CD4-positive, alpha-beta T cell treated with Interleukin-6 for 4 hours (primary cell): ENCODE results near the gene GGT7.
"Not testable (repeated sequence)": the region's sequence is repeated elsewhere in the genome, so short reads cannot be mapped to it uniquely, and the experiment has no call there.

Experiments
- DNase-seq: peaks from one replicate; pipeline ENCODE4 v3.0.0-alpha.2; 2020; ENCODE audit warnings: mixed read lengths

Gene GGT7

GRCh38 chr20:34834459-34834893 is 38.2 kb downstream of the GGT7 start:
- no peak for DNase-seq

GRCh38 chr20:34831936-34832335 is 40.7 kb downstream of the GGT7 start:
- DNase-seq, result no peak

- DNase-seq, result no peak
Observed at GRCh38 chr20:34829191-34829590, 43.5 kb downstream of the GGT7 start.

- peak; percentile 94 for DNase-seq
Observed at GRCh38 chr20:34825530-34826362, 46.9 kb downstream of the GGT7 start, which contains the start of gene NCOA6. TSS of gene NCOA6 (minus strand) at chr20:34825651. CDS start at chr20:34782355, 43,296 bp downstream.

GRCh38 chr20:34824806-34825529 is 47.7 kb downstream of the GGT7 start:
- DNase-seq, result peak; percentile 73

GRCh38 chr20:34824452-34824805 is 48.2 kb downstream of the GGT7 start:
- peak; percentile 79 for DNase-seq

- DNase-seq, result no peak
Observed at GRCh38 chr20:34824026-34824425, 48.6 kb downstream of the GGT7 start.

GRCh38 chr20:34820805-34821578 is 51.7 kb downstream of the GGT7 start:
- no peak for DNase-seq

GRCh38 chr20:34817801-34818200 is 54.9 kb downstream of the GGT7 start:
- no peak for DNase-seq

- no peak for DNase-seq
Observed at GRCh38 chr20:34817072-34817471, 55.6 kb downstream of the GGT7 start.

GRCh38 chr20:34815636-34816035 is 57.0 kb downstream of the GGT7 start:
- DNase-seq, result no peak

- no peak for DNase-seq
Observed at GRCh38 chr20:34808583-34808982, 64.1 kb downstream of the GGT7 start.

GRCh38 chr20:34807944-34808465 is 64.7 kb downstream of the GGT7 start:
- DNase-seq, result not testable (repeated sequence)

- DNase-seq, result no peak
Observed at GRCh38 chr20:34806255-34806654, 66.4 kb downstream of the GGT7 start.

- DNase-seq, result no peak
Observed at GRCh38 chr20:34798871-34799270, 73.8 kb downstream of the GGT7 start.

- no peak for DNase-seq
Observed at GRCh38 chr20:34798328-34798727, 74.3 kb downstream of the GGT7 start.

GRCh38 chr20:34797012-34797995 is 75.4 kb downstream of the GGT7 start:
- DNase-seq, result no peak
